Caco-2 (cell line): ENCODE data around the gene CDON. TPM values are rescaled to one million over a fixed set of nuclear protein-coding genes. Genes with fewer than 3 reads are reported as not detected.
A peak's percentile ranks its signal among the peaks of the same experiment; 100 is the strongest.

Experiments
- BruUV-seq: library from RNA; stranded (reverse); fragments of 400-500 nt; replicated peaks from 2 replicates; lab custom pipeline; 2021; lab: Mats Ljungman, UMichigan
- CTCF ChIA-PET: fragments of 300-600 bp; sonication (Branson Sonifier 250); formaldehyde crosslinking; loops from one replicate; lab custom pipeline; 2022; ENCODE audit warnings: antibody characterized with exemption; lab: Charles Lee
- POLR2A ChIA-PET: fragments of 300-600 bp; sonication (Branson Sonifier 250); formaldehyde crosslinking; loops from one replicate; lab custom pipeline; 2022; ENCODE audit warnings: antibody characterized with exemption; lab: Charles Lee
- DNase-seq, 2 experiments: peaks; one replicate each; pipeline versions ENCODE4 v3.0.0 to v3.0.0-alpha.2; 2020 to 2022
- H3K27me3 ChIP-seq: replicated peaks from 2 replicates; pipeline ENCODE4 v1.6.0; 2011; ENCODE audit warnings: low read length; ENCODE audit not compliant: control insufficient read depth, insufficient read depth
- H3K36me3 ChIP-seq: 2 replicates; pipeline ENCODE4 v1.5.1; 2011; ENCODE audit warnings: low read length; ENCODE audit not compliant: control insufficient read depth, insufficient read depth
- H3K4me1 ChIP-seq: fragments of 250-450 bp; sonication (Bioruptor Pico); 2 replicates; pipeline ENCODE4 v1.5.1; 2020; ENCODE audit warnings: mild to moderate bottlenecking
- H3K4me3 ChIP-seq: 2 replicates; pipeline ENCODE4 v1.5.1; 2011; ENCODE audit warnings: low read depth, mild to moderate bottlenecking, control low read depth, low read length
- H3K9me3 ChIP-seq: fragments of 250-450 bp; sonication (Bioruptor Pico); 2 replicates; pipeline ENCODE4 v1.5.1; 2020; ENCODE audit warnings: mild to moderate bottlenecking, moderate library complexity
- H3K27ac Mint-ChIP-seq: one replicate; pipeline ENCODE4 v1.8.0; 2022; ENCODE audit warnings: mixed read lengths; ENCODE audit not compliant: unreplicated experiment
- H3K27me3 Mint-ChIP-seq: one replicate; pipeline ENCODE4 v1.8.0; 2022; ENCODE audit warnings: mixed read lengths; ENCODE audit not compliant: insufficient read depth, unreplicated experiment
- H3K36me3 Mint-ChIP-seq: one replicate; pipeline ENCODE4 v1.8.0; 2022; ENCODE audit warnings: mild to moderate bottlenecking, mixed read lengths; ENCODE audit not compliant: insufficient read depth, unreplicated experiment
- H3K4me1 Mint-ChIP-seq: one replicate; pipeline ENCODE4 v1.8.0; 2022; ENCODE audit warnings: low read depth, mixed read lengths; ENCODE audit not compliant: unreplicated experiment
- H3K4me3 Mint-ChIP-seq: one replicate; pipeline ENCODE4 v1.8.0; 2022; ENCODE audit warnings: mild to moderate bottlenecking, moderate library complexity, mixed read lengths; ENCODE audit not compliant: unreplicated experiment
- H3K9me3 Mint-ChIP-seq: one replicate; pipeline ENCODE4 v1.8.0; 2022; ENCODE audit warnings: mixed read lengths; ENCODE audit not compliant: unreplicated experiment
- intact Hi-C: fragments of 100-400 bp; cut with micrococcal nuclease; formaldehyde crosslinking; loops from one replicate; pipeline ENCODE4 v1.10.0; 2022; ENCODE audit not compliant: unreplicated experiment
- total RNA-seq: library from RNA; stranded (reverse); gene quantifications from 2 replicates; pipeline ENCODE4 v1.2.3, GENCODE V29; 2022
- TF ChIP-seq, protein P1 (sequence below), 2 experiments: fragments of 200-600 bp in 1 of 2; IDR thresholded peaks; 1 replicate in 1 of 2; 2 replicates in 1 of 2; pipeline versions ENCODE4 v1.5.1 to v1.8.0; 2011 to 2022; ENCODE audit warnings: antibody characterized with exemption in 1 of 2, control low read depth in 1 of 2, inconsistent platforms in 1 of 2, low read depth in 1 of 2, low read length in 1 of 2, mild to moderate bottlenecking in 1 of 2, moderate library complexity in 1 of 2; ENCODE audit not compliant: insufficient read depth in 1 of 2, severe bottlenecking in 1 of 2, unreplicated experiment in 1 of 2

Gene CDON
- total RNA-seq, 1 experiment from 2014 or later = 6.8 TPM

DNA sequence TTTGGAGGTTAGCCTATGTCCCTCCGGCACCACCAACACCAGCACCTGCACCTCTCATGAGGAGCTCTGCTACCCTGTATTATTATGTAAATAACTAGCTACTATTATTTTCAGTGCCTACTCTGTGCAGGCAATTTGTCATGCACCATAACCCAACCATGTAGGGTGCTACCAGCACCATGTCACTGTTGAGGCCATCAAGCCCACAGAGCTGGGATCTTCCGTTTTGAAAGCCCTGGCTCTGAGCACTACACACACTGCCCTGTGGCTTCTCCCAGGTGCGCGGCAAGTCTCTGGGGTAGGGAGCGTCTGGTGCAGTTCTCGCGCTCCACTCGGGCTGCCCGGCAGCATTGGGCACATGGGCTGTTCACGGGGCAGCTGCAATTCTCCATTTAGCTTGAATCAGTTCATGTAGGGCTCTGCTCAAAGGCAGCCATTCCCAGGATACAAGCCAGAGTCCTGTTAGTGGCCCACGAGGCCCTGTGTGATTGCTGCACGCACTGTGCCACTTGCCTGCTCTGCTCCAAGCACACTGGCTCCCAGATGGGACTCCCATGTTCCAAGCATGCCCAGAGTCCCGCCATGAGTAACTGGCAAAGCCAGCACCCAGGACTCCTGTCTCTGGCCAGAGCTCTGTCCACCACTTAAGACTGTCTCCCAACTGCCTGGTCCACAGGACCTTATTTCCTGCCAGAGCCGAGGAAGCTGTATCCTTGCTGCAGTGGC lies 42.5 kb upstream of the CDON start:
- BruUV-seq = no TSS peak
- Mint-ChIP-seq H3K4me1 (no peaks in the 10 kb centered on the region), H3K36me3 (no peaks in the 10 kb centered on the region), H3K9me3 (no peaks in the 10 kb centered on the region), H3K4me3 (no peak overlapping the region), H3K27ac (peak overlapping the region; percentile 16), H3K27me3 (no peaks in the 10 kb centered on the region)
- no peaks in the 10 kb centered on the region for H3K27me3 ChIP-seq
- H3K4me3 ChIP-seq = no peak overlapping the region
- H3K4me1 ChIP-seq = no peaks in the 10 kb centered on the region
- ChIA-PET POLR2A (no interaction called here), CTCF (interaction anchor here (0.5 kb wide), 1 partner anchor 17 kb away, joined by 3 read pairs; no protein-coding TSS in a partner anchor)
- intact Hi-C loops = no loop called here
- no peaks in the 10 kb centered on the region for H3K9me3 ChIP-seq
- no peak for DNase-seq
- no peaks in the 10 kb centered on the region for H3K36me3 ChIP-seq
- TF ChIP-seq, protein P1, sequence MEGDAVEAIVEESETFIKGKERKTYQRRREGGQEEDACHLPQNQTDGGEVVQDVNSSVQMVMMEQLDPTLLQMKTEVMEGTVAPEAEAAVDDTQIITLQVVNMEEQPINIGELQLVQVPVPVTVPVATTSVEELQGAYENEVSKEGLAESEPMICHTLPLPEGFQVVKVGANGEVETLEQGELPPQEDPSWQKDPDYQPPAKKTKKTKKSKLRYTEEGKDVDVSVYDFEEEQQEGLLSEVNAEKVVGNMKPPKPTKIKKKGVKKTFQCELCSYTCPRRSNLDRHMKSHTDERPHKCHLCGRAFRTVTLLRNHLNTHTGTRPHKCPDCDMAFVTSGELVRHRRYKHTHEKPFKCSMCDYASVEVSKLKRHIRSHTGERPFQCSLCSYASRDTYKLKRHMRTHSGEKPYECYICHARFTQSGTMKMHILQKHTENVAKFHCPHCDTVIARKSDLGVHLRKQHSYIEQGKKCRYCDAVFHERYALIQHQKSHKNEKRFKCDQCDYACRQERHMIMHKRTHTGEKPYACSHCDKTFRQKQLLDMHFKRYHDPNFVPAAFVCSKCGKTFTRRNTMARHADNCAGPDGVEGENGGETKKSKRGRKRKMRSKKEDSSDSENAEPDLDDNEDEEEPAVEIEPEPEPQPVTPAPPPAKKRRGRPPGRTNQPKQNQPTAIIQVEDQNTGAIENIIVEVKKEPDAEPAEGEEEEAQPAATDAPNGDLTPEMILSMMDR (IDR thresholded peaks at IDR 0.05; ENCODE audit: insufficient read depth in 1 of 2, low read depth in 1 of 2, low read length in 1 of 2, severe bottlenecking in 1 of 2, unreplicated experiment in 1 of 2) = no peak

DNA sequence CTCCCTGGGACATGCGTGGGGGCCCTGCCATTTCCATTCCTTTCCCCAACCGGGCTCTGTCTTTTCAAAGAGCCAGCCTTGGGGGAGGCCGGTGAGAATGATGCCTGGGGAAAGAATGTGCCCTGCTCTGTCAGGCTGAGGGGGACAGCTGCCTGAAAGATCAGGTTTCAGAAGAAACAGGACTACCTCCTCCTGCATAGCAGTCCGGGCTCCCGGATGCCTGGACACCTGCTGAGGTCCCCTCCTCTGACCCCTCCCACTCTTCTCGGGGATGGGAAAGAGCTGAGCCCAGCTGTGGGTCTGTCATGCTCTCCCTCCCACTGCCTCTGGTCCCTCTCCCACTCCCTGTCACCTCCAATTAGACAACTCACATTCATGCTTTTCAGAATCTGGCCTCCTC lies 41.8 kb upstream of the CDON start:
- Histone ChIP-seq H3K9me3 (no peaks in the 10 kb centered on the region), H3K4me3 (no peak overlapping the region), H3K36me3 (no peaks in the 10 kb centered on the region), H3K27me3 (no peaks in the 10 kb centered on the region), H3K4me1 (no peaks in the 10 kb centered on the region)
- no TSS peak for BruUV-seq
- Mint-ChIP-seq H3K4me1 (no peaks in the 10 kb centered on the region), H3K27ac (no peak overlapping the region), H3K4me3 (no peak overlapping the region), H3K27me3 (no peaks in the 10 kb centered on the region), H3K36me3 (no peaks in the 10 kb centered on the region), H3K9me3 (no peaks in the 10 kb centered on the region)
- ChIA-PET CTCF (no interaction called here), POLR2A (no interaction called here)
- DNase-seq = no peak
- intact Hi-C loops = no loop called here
- TF ChIP-seq, protein P1 (IDR thresholded peaks at IDR 0.05; ENCODE audit: insufficient read depth in 1 of 2, low read depth in 1 of 2, low read length in 1 of 2, severe bottlenecking in 1 of 2, unreplicated experiment in 1 of 2) = no peak

DNA sequence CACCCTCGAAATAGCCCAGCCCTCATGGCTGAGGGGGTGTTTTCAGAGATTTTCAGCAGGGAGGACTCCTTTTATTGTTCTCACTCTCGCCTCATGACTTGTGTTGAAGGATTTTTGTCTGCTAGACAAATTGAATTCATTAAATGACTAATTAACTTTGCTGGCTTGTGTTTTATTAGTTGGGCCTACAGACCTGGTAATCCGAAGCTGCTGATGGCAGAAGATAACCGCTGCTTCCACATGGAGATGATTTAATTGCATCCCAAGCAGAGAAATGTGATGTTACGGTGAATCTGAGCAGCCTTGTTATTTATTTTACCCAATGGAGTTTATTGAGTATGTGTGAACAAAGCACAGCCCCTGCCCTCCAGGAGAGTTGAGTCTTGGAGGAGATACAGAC lies 40.5 kb upstream of the CDON start:
- CTCF ChIA-PET = interaction anchor here (1.1 kb wide), 1 partner anchor 13 kb away, joined by 3 read pairs; no protein-coding TSS in a partner anchor
- intact Hi-C loops = no loop called here
- Histone ChIP-seq H3K4me1 (no peaks in the 10 kb centered on the region), H3K36me3 (no peaks in the 10 kb centered on the region), H3K9me3 (no peaks in the 10 kb centered on the region), H3K4me3 (no peak overlapping the region), H3K27me3 (no peaks in the 10 kb centered on the region)
- no TSS peak for BruUV-seq
- Mint-ChIP-seq H3K4me3 (no peak overlapping the region), H3K27ac (no peak overlapping the region), H3K27me3 (no peaks in the 10 kb centered on the region), H3K36me3 (no peaks in the 10 kb centered on the region), H3K4me1 (no peaks in the 10 kb centered on the region), H3K9me3 (no peaks in the 10 kb centered on the region)
- DNase-seq = no peak
- TF ChIP-seq, protein P1 (IDR thresholded peaks at IDR 0.05; ENCODE audit: insufficient read depth in 1 of 2, low read depth in 1 of 2, low read length in 1 of 2, severe bottlenecking in 1 of 2, unreplicated experiment in 1 of 2) = no peak
- POLR2A ChIA-PET = no interaction called here
